ENCODE results near the gene ENTPD6.
"Not testable (repeated sequence)": the region's sequence is repeated elsewhere in the genome, so short reads cannot be mapped to it uniquely, and the experiment has no call there.

ENTPD6 gene

GRCh38 chr20:25257756-25258475, 62.4 kb downstream of the ENTPD6 start:
- no peak for DNase-seq (ENCODE audit: extremely low spot score)
- ChIA-PET CTCF (no interaction called here), POLR2A (no interaction called here)
- TF ChIP-seq PKNOX1 (IDR thresholded peaks at IDR 0.05) (peak; percentile 44; the same call in 1 of the 2 replicates), ARNT (IDR thresholded peaks at IDR 0.05) (no peak), FOXK2 (IDR thresholded peaks at IDR 0.05) (no peak), CTBP1 (IDR thresholded peaks at IDR 0.05; ENCODE audit: borderline replicate concordance) (no peak), NFRKB (IDR thresholded peaks at IDR 0.05) (no peak), ELF4 (IDR thresholded peaks at IDR 0.05) (no peak)

GRCh38 chr20:25258476-25258805, 62.9 kb downstream of the ENTPD6 start:
- TF ChIP-seq FOXA1 (IDR thresholded peaks at IDR 0.05): no peak
- no peak for TF ChIP-seq NFRKB (IDR thresholded peaks at IDR 0.05)
- no peak for TF ChIP-seq BHLHE40 (IDR thresholded peaks at IDR 0.05; ENCODE audit: borderline replicate concordance)
- TF ChIP-seq ARNT (IDR thresholded peaks at IDR 0.05): no peak
- TF ChIP-seq LEF1 (IDR thresholded peaks at IDR 0.05; ENCODE audit: borderline replicate concordance): no peak
- ChIA-PET POLR2A (no interaction called here), CTCF (no interaction called here)
- DNase-seq (ENCODE audit: extremely low spot score): no peak

- TF ChIP-seq CTBP1 (IDR thresholded peaks at IDR 0.05; ENCODE audit: borderline replicate concordance) (no peak), FOXK2 (IDR thresholded peaks at IDR 0.05) (no peak), L3MBTL2 (conservative IDR thresholded peaks at IDR 0.05) (no peak), ZNF384 (IDR thresholded peaks at IDR 0.05) (no peak), TARDBP (IDR thresholded peaks at IDR 0.05) (no peak), ARNT (IDR thresholded peaks at IDR 0.05) (no peak), SUZ12 (IDR thresholded peaks at IDR 0.05) (no peak), NFRKB (IDR thresholded peaks at IDR 0.05) (no peak), FOXM1 (IDR thresholded peaks at IDR 0.05; ENCODE audit: borderline replicate concordance) (no peak), FOXA1 (IDR thresholded peaks at IDR 0.05) (no peak), SP1 (IDR thresholded peaks at IDR 0.05) (no peak)
- ChIA-PET POLR2A (no interaction called here), CTCF (no interaction called here)
- DNase-seq (ENCODE audit: extremely low spot score): no peak
Observed at GRCh38 chr20:25258828-25259227, 63.3 kb downstream of the ENTPD6 start.

GRCh38 chr20:25259358-25259757, 63.8 kb downstream of the ENTPD6 start:
- no peak for DNase-seq (ENCODE audit: extremely low spot score)
- CTCF ChIA-PET: no interaction called here
- no peak for TF ChIP-seq SP1 (IDR thresholded peaks at IDR 0.05)
- TF ChIP-seq ELF4 (IDR thresholded peaks at IDR 0.05): no peak
- POLR2A ChIA-PET: no interaction called here

- CTCF ChIA-PET: no interaction called here
- POLR2A ChIA-PET: no interaction called here
- TF ChIP-seq FOXM1 (IDR thresholded peaks at IDR 0.05; ENCODE audit: borderline replicate concordance) (no peak), PKNOX1 (IDR thresholded peaks at IDR 0.05) (no peak), ZNF384 (IDR thresholded peaks at IDR 0.05) (no peak), BHLHE40 (IDR thresholded peaks at IDR 0.05; ENCODE audit: borderline replicate concordance) (no peak), SUZ12 (IDR thresholded peaks at IDR 0.05) (no peak), ELF4 (IDR thresholded peaks at IDR 0.05) (no peak), TARDBP (IDR thresholded peaks at IDR 0.05) (no peak), FOXA1 (IDR thresholded peaks at IDR 0.05) (no peak), NFRKB (IDR thresholded peaks at IDR 0.05) (no peak), ARNT (IDR thresholded peaks at IDR 0.05) (no peak), HDGF (IDR thresholded peaks at IDR 0.05; ENCODE audit: borderline replicate concordance) (no peak), CTBP1 (IDR thresholded peaks at IDR 0.05; ENCODE audit: borderline replicate concordance) (no peak), L3MBTL2 (conservative IDR thresholded peaks at IDR 0.05) (no peak)
- DNase-seq (ENCODE audit: extremely low spot score): no peak
Observed at GRCh38 chr20:25259788-25260254, 64.3 kb downstream of the ENTPD6 start.

GRCh38 chr20:25260770-25261437, 65.4 kb downstream of the ENTPD6 start:
- CTCF ChIA-PET; DNase-seq (ENCODE audit: extremely low spot score); POLR2A ChIA-PET: not testable (repeated sequence)

GRCh38 chr20:25269057-25269832, 73.7 kb downstream of the ENTPD6 start:
- DNase-seq (ENCODE audit: extremely low spot score): no peak
- ChIA-PET POLR2A (no interaction called here), CTCF (no interaction called here)
- no peak for TF ChIP-seq ZNF384 (IDR thresholded peaks at IDR 0.05)

- TF ChIP-seq HDGF (IDR thresholded peaks at IDR 0.05; ENCODE audit: borderline replicate concordance) (no peak), SP1 (IDR thresholded peaks at IDR 0.05) (no peak), ARNT (IDR thresholded peaks at IDR 0.05) (no peak)
- no peak for DNase-seq (ENCODE audit: extremely low spot score)
- POLR2A ChIA-PET: no interaction called here
- CTCF ChIA-PET: no interaction called here
Observed at GRCh38 chr20:25269833-25270170, 74.3 kb downstream of the ENTPD6 start.

Measured in HEK293T (cell line).